ENCODE results near the gene KIF16B.

GRCh38 chr20:16313917-16314316 lies 259.3 kb downstream of the KIF16B start:
- TF ChIP-seq CTCF (IDR thresholded peaks at IDR 0.05; ENCODE audit: low read depth, low read length) (no peak), EZH2phosphoT487 (IDR thresholded peaks at IDR 0.05; ENCODE audit: low read depth) (no peak)
